ENCODE data around the gene UBE2S. TPM values are rescaled to one million over a fixed set of nuclear protein-coding genes. Genes with fewer than 3 reads are reported as not detected.

The UBE2S gene
- total RNA-seq, 1 donor from 2014 or later, result 22.3 TPM

- no peak for DNase-seq (ENCODE audit: extremely low spot score in 2 of 2)
- no peaks in the 10 kb centered on the region for H3K27me3 ChIP-seq
- no peaks in the 10 kb centered on the region for H3K4me1 ChIP-seq
- TF ChIP-seq CTCF (IDR thresholded peaks at IDR 0.05), result no peak
- no peak for TF ChIP-seq POLR2A (IDR thresholded peaks at IDR 0.05)
- no peak for TF ChIP-seq POLR2AphosphoS5 (IDR thresholded peaks at IDR 0.05; ENCODE audit: insufficient read depth in 1 of 2, low read depth in 1 of 2)
- no peaks in the 10 kb centered on the region for H3K9me3 ChIP-seq
- no peak overlapping the region for H3K4me3 ChIP-seq
- H3K27ac ChIP-seq, result no peak overlapping the region
- intact Hi-C loops (cut with DNase I), result no loop called here
- H3K36me3 ChIP-seq, result no peaks in the 10 kb centered on the region
Observed at GRCh38 chr19:55362174-55362989, 45.2 kb downstream of the UBE2S start.

DNA sequence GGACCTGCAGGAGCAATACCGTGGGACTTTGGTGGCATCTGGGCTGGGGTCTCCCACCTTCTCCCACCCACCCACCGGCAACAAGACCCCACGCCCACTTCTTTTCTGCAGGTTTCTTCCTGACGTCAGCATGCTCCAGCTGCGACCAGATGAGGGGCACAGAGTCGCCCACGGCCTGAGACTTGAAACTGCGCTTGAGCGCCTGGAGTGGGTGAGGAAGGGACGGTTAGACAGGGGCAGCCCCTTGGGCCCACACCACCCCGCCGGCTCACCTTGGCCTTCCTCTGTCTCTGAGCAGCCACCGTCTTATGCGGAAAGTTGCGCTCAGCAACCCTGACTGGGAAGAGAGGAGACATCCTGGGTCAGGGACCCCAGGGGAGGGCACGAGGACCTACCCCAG is 46.7 kb downstream of the UBE2S start:
- Histone ChIP-seq H3K4me3 (no peak overlapping the region), H3K9me3 (no peaks in the 10 kb centered on the region), H3K27me3 (no peaks in the 10 kb centered on the region), H3K4me1 (no peaks in the 10 kb centered on the region), H3K27ac (no peak overlapping the region), H3K36me3 (no peaks in the 10 kb centered on the region)
- DNase-seq (ENCODE audit: extremely low spot score in 2 of 2), result no peak
- no peak for TF ChIP-seq CTCF (IDR thresholded peaks at IDR 0.05)
- no peak for TF ChIP-seq POLR2AphosphoS5 (IDR thresholded peaks at IDR 0.05; ENCODE audit: insufficient read depth in 1 of 2, low read depth in 1 of 2)
- intact Hi-C loops (cut with DNase I), result no loop called here

DNA sequence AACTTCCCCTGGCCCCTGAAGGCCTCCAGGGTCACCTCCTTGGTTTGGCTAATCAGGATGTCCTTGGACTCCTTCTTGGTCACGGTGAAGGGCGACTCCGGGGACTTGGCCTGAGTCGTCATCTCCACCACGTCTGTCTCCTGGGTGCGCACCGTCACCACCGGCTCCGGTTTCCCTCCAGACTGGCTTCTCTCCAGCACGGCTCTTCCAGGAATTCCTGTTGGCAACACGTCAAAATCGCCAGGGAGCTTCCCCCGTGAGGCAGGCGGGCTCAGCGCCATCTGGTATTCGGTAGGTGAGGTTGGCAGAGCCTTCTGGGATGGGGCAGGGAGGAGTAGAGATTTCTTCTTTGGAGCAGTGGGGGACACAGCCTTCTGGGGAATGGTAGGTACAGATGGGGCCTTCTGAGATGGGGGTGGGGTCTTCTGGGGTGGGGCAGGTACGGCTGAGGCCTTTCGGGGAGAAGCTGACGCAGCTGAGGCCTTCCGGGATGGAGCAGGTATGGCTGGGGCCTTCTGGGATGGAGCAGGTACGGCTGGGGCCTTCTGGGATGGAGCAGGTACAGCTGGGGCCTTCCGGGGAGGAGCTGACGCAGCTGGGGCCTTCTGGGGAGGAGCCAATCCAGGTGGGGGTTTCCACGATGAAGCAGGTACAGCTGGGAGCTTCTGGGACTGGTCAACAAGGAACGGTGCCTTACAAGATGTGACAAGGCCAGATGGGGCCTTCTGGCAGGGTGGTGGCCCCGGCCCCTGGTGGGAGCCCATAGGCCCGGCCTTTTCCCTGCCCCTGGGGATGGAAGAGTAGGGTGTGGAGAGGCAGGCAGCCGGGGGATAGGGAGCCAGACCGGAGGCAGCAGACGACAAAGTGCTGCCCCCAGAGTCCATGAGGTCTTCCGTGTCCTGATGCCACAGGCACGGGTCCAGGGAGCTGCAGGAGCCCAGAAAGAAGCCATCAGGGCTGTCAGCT is 48.4 kb downstream of the UBE2S start:
- Histone ChIP-seq H3K4me3 (no peak overlapping the region), H3K9me3 (no peaks in the 10 kb centered on the region), H3K36me3 (no peaks in the 10 kb centered on the region), H3K4me1 (peaks cover 11% of the 10 kb centered on the region), H3K27ac (no peak overlapping the region), H3K27me3 (peaks cover 5% of the 10 kb centered on the region)
- DNase-seq (ENCODE audit: extremely low spot score in 2 of 2), result no peak
- intact Hi-C loops (cut with DNase I), result no loop called here
- TF ChIP-seq POLR2AphosphoS5 (IDR thresholded peaks at IDR 0.05; ENCODE audit: insufficient read depth in 1 of 2, low read depth in 1 of 2), result no peak
- no peak for TF ChIP-seq CTCF (IDR thresholded peaks at IDR 0.05)
- no peak for TF ChIP-seq POLR2A (IDR thresholded peaks at IDR 0.05)

GRCh38 chr19:55358493-55358892 is 49.1 kb downstream of the UBE2S start:
- TF ChIP-seq POLR2AphosphoS5 (IDR thresholded peaks at IDR 0.05; ENCODE audit: insufficient read depth in 1 of 2, low read depth in 1 of 2) (no peak), POLR2A (IDR thresholded peaks at IDR 0.05) (no peak), CTCF (IDR thresholded peaks at IDR 0.05) (no peak)
- no peak overlapping the region for H3K4me3 ChIP-seq
- peaks cover 18% of the 10 kb centered on the region for H3K4me1 ChIP-seq
- no peak overlapping the region for H3K27ac ChIP-seq
- intact Hi-C loops (cut with DNase I), result no loop called here
- H3K9me3 ChIP-seq, result no peaks in the 10 kb centered on the region
- H3K27me3 ChIP-seq, result peaks cover 10% of the 10 kb centered on the region
- H3K36me3 ChIP-seq, result no peaks in the 10 kb centered on the region
- no peak for DNase-seq (ENCODE audit: extremely low spot score in 2 of 2)
